HG02763 (cell line): ENCODE measurements around the gene CCDC185.
"Not testable (repeated sequence)": the region's sequence is repeated elsewhere in the genome, so short reads cannot be mapped to it uniquely, and the experiment has no call there.

Experiments used
- ATAC-seq: cut with Tn5 transposase; IDR thresholded peaks from one replicate; pipeline ENCODE4 v1.9.1; 2021; ENCODE audit warnings: mild to moderate bottlenecking, moderate library complexity; ENCODE audit not compliant: unreplicated experiment

Gene CCDC185

GRCh38 chr1:223394242-223394641 is 1.0 kb downstream of the CCDC185 start:
- no peak for ATAC-seq

GRCh38 chr1:223394706-223395105 is 1.5 kb downstream of the CCDC185 start:
- no peak for ATAC-seq

GRCh38 chr1:223399393-223399792 is 6.2 kb downstream of the CCDC185 start:
- ATAC-seq: not testable (repeated sequence)

GRCh38 chr1:223401873-223402789 is 8.9 kb downstream of the CCDC185 start:
- no peak for ATAC-seq

- no peak for ATAC-seq
Measured at GRCh38 chr1:223402790-223403142, 9.6 kb downstream of the CCDC185 start.

GRCh38 chr1:223403184-223403815 is 10.1 kb downstream of the CCDC185 start:
- ATAC-seq: no peak

- no peak for ATAC-seq
Measured at GRCh38 chr1:223405507-223405906, 12.3 kb downstream of the CCDC185 start.

- no peak for ATAC-seq
Measured at GRCh38 chr1:223410036-223410435, 16.8 kb downstream of the CCDC185 start.

GRCh38 chr1:223411309-223411708 is 18.1 kb downstream of the CCDC185 start:
- ATAC-seq: no peak

- no peak for ATAC-seq
Measured at GRCh38 chr1:223411710-223412109, 18.5 kb downstream of the CCDC185 start.

GRCh38 chr1:223413216-223413615 is 20.0 kb downstream of the CCDC185 start:
- no peak for ATAC-seq

- no peak for ATAC-seq
Measured at GRCh38 chr1:223417444-223417843, 24.2 kb downstream of the CCDC185 start.

- ATAC-seq: no peak
Measured at GRCh38 chr1:223417903-223418663, 24.9 kb downstream of the CCDC185 start.

- no peak for ATAC-seq
Measured at GRCh38 chr1:223419115-223419514, 25.9 kb downstream of the CCDC185 start.

GRCh38 chr1:223419561-223419960 is 26.3 kb downstream of the CCDC185 start:
- ATAC-seq: no peak

GRCh38 chr1:223421025-223421424 is 27.8 kb downstream of the CCDC185 start:
- no peak for ATAC-seq

GRCh38 chr1:223421676-223422075 is 28.5 kb downstream of the CCDC185 start:
- ATAC-seq: no peak

- no peak for ATAC-seq
Measured at GRCh38 chr1:223422911-223423310, 29.7 kb downstream of the CCDC185 start.

GRCh38 chr1:223423641-223424233 is 30.5 kb downstream of the CCDC185 start:
- no peak for ATAC-seq

GRCh38 chr1:223425550-223425949 is 32.3 kb downstream of the CCDC185 start:
- no peak for ATAC-seq

- ATAC-seq: no peak
Measured at GRCh38 chr1:223426936-223427335, 33.7 kb downstream of the CCDC185 start.
